Astrocyte of the cerebellum (primary cell): ENCODE results near the gene TMEM219.

Experiments
- DNase-seq: peaks from one replicate; pipeline ENCODE4 v3.0.0-alpha.2; 2011; ENCODE audit warnings: low read depth
- H3K4me3 ChIP-seq: 2 replicates; pipeline ENCODE4 v1.5.1; 2011; ENCODE audit warnings: mild to moderate bottlenecking, low read depth, low read length, moderate library complexity
- in situ Hi-C: cut with HindIII; loops from 2 replicates; pipeline ENCODE4 v1.10.0; 2017; ENCODE audit warnings: low sequenced_read_pairs
- TF ChIP-seq, protein P1 (sequence below): IDR thresholded peaks from 2 replicates; pipeline ENCODE4 v1.5.1; 2012; ENCODE audit warnings: low read length, low read depth, moderate library complexity, mild to moderate bottlenecking; ENCODE audit errors: missing control alignments

Gene TMEM219

DNA sequence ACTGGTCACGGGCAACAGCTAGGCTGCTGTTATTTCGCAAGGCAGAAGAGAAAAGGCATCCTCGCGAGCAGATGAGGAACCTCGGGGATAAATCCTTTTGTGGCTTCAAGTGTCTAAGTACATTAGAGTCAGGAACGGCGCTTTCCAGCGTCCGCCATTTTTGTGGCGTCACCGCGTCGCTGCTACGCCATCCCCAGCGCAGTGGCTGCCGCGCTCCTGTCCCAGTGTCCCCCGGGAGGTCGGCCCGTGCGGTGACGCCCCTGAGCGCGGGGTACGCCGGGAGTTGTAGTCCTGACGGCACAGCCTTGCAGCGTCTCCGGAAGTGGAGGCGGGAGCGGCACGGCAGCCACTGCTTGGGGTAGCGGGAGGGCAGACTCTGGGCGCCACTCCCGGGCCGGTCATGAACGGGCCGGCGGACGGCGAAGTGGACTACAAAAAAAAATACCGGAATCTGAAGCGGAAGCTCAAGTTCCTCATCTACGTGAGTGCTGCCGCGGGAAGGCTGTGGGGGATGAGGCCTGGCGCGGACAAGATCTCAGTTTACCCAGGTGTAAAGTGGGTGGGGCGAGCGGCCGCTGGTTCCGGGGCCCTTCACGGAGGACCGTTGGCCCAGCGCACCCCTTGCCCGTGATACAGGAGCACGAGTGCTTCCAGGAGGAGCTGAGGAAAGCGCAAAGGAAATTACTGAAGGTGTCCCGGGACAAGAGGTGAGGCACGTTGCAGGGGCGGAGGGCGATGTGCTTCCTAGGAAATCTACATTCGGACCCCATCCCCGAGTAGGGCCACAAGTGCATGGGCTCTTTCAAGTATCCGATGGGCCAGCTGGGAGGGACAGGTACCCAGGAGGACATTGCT lies 34.3 kb downstream of the TMEM219 start, which contains the start of gene INO80E:
INO80E (plus strand) TSS at position 331 of the 855 bp plus-strand sequence; CDS start at position 401, 70 bp downstream.
- H3K4me3 ChIP-seq, result peak within 1 kb of the TSS; percentile 93
- in situ Hi-C loops, result no loop called here
- TF ChIP-seq, protein P1, sequence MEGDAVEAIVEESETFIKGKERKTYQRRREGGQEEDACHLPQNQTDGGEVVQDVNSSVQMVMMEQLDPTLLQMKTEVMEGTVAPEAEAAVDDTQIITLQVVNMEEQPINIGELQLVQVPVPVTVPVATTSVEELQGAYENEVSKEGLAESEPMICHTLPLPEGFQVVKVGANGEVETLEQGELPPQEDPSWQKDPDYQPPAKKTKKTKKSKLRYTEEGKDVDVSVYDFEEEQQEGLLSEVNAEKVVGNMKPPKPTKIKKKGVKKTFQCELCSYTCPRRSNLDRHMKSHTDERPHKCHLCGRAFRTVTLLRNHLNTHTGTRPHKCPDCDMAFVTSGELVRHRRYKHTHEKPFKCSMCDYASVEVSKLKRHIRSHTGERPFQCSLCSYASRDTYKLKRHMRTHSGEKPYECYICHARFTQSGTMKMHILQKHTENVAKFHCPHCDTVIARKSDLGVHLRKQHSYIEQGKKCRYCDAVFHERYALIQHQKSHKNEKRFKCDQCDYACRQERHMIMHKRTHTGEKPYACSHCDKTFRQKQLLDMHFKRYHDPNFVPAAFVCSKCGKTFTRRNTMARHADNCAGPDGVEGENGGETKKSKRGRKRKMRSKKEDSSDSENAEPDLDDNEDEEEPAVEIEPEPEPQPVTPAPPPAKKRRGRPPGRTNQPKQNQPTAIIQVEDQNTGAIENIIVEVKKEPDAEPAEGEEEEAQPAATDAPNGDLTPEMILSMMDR, result no peak
- DNase-seq, result peak; percentile 79

DNA sequence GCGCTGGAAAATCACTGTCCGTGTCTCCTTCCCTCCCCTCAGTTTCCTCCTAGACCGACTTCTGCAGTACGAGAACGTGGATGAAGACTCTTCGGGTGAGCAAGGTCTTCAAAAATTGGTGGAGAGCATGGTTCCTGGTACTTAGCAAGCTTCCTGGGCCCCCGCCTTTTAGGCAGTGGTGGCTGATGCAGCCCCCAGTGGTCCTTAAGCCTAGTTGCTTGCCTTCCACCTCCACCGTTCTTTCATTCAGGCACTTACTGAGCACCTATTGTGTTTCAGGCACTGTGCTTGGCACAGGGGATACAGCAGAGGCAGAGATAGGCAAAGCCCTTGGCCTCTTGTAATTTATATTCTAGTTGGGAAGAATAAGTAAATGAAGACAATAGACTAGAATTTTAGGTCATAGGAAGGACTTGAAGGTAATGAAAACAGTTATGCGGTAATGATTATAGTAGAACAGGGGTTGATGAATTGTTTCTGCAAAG lies 34.9 kb downstream of the TMEM219 start:
- in situ Hi-C loops, result no loop called here
- TF ChIP-seq, protein P1, result no peak
- no peak for DNase-seq
- peak overlapping the region; percentile 93 for H3K4me3 ChIP-seq

DNA sequence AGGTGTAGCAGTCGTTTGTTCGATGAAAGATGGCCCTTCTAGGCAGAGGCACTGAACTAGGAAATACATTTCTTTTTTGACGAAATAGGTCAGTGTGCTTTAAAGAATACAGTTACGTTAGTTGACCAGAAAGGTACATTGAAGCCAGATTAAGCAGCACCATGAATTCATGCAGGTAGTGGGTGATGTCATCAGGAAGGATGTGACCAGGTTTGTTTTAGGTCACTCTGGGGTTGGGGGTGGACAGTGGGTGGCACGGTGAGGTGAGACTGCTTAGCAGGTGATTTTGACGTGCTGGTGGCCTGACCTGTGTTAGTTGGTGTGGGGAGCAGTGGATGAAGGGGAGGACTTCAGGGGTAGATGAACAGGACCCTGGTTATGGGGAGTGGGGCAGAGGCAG lies 37.7 kb downstream of the TMEM219 start:
- TF ChIP-seq, protein P1, result no peak
- H3K4me3 ChIP-seq, result no peak overlapping the region
- in situ Hi-C loops, result no loop called here
- DNase-seq, result no peak

DNA sequence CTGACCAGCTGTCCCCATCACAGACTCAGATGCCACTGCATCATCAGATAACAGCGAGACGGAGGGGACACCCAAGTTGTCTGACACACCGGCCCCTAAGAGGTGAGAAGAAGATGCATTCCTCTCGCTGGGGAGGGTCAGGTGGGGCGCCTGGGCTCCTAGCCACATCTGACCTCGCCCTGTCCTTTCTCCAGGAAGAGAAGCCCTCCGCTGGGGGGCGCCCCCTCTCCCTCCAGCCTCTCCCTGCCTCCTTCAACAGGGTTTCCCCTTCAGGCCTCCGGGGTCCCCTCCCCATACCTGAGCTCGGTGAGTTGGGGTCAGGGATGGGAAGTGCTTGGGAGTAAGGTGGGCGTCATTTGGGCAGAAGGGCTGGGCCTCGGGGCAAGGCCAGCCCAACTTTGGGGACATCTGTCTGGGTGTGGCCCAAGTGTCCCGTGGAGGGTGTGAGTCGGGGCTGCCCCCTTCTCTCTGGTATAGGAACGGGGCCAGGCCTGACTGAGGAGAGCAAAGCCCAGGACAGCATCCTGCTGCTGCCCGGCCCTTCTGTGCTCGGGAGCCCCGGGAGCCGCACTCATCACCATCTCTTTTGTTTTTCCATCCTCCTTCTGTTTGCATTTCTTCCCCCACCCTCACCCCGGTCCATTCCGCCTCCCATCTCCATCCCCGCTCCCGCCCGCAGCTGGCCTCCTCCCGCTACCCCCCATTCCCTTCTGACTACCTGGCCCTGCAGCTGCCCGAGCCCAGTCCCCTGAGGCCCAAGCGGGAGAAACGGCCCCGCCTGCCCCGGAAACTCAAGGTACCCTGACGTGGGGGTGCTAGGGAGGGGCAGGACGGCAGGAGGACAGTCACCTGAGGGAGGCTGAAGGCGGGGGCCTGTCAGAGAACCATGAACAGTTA lies 39.1 kb downstream of the TMEM219 start:
- TF ChIP-seq, protein P1, result no peak
- DNase-seq, result no peak
- H3K4me3 ChIP-seq, result no peak overlapping the region
- in situ Hi-C loops, result no loop called here

DNA sequence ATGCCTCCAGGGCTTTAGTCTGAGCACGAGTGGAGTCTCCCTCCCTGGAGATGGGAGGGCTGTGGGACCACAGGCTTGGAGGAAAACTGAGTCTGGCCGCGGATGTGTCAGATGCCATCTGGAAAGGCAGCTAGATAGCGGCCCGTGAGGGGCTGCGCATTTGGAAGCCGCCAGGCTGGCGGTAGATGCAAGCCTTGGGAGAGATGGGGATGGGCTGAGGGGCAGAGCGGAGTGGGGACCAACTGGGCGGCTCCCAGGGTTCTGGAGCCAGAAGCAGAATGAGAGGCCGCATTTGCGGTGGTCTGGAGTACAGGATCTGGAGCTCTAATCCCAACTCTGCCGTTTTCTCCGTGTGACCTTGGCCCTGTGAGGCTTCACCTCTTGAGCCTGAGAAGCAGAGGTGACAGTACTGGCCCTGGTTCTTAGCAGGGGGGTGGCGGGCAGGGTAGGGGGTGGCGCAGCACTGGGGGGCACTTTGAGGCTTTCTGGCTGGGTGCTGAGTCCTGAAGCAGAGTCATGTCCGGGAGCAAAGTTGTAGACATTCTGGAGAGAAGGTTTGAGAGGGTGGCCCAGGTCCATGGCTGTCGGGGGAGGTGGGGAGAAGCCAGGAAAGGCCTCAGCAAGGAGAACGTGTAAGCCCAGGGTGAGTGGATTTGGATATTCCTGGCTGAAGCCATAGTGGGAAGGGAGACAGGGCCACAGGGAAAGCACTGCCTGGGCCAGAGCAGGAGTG lies 40.9 kb downstream of the TMEM219 start:
- TF ChIP-seq, protein P1, result no peak

More for the DNA sequence above, 40.9 kb downstream of the TMEM219 start:
- in situ Hi-C loops, result no loop called here
- DNase-seq, result no peak
- no peak overlapping the region for H3K4me3 ChIP-seq
